Lower lobe of right lung (tissue), 2 donors: Measurements from ENCODE around the gene PCDH9. TPM values are rescaled to one million over a fixed set of nuclear protein-coding genes. Genes with fewer than 3 reads are reported as not detected.

ENCODE experiments used
- ATAC-seq, 2 donors: fragments of 200-7000 bp; cut with Tn5 transposase; one replicate each; pipeline ENCODE4 v1.9.1; 2020 to 2022; ENCODE audit warnings: mild to moderate bottlenecking in 2 of 2, moderate library complexity in 2 of 2
- DNase-seq: peaks from one replicate; pipeline ENCODE4 v3.0.0-alpha.2; 2020
- H3K27ac ChIP-seq: fragments of 200-600 bp; one replicate; pipeline ENCODE4 v1.8.0; 2022
- H3K27me3 ChIP-seq: fragments of 200-600 bp; one replicate; pipeline ENCODE4 v1.8.0; 2022; ENCODE audit warnings: low read depth
- H3K36me3 ChIP-seq: fragments of 200-600 bp; one replicate; pipeline ENCODE4 v1.8.0; 2022; ENCODE audit warnings: mild to moderate bottlenecking
- H3K4me1 ChIP-seq: fragments of 200-600 bp; one replicate; pipeline ENCODE4 v1.8.0; 2022
- H3K4me3 ChIP-seq: fragments of 200-600 bp; one replicate; pipeline ENCODE4 v1.8.0; 2022; ENCODE audit warnings: mild to moderate bottlenecking
- H3K9me3 ChIP-seq: fragments of 200-600 bp; one replicate; pipeline ENCODE4 v1.8.0; 2022
- CTCF ChIP-seq: fragments of 200-600 bp; IDR thresholded peaks from one replicate; pipeline ENCODE4 v1.8.0; 2022; ENCODE audit warnings: antibody characterized with exemption, mild to moderate bottlenecking
- intact Hi-C: fragments of 100-400 bp; cut with DNase I; formaldehyde crosslinking; loops from one replicate; pipeline ENCODE4 v1.11.0; 2022
- total RNA-seq: library from RNA; stranded (reverse); fragmentation: NEBNext Ultra II Directional; extraction: Animal tissue kit (Norgen Biotek cat#: 25700); gene quantifications from one replicate; pipeline ENCODE4 v1.2.1, GENCODE V29; 2021
- donor health status: DM: no; HTN: yes; CAD: no; lungs with severe emphysema.

PCDH9 gene
- total RNA-seq, 1 donor from 2014 or later: 8.9 TPM

DNA sequence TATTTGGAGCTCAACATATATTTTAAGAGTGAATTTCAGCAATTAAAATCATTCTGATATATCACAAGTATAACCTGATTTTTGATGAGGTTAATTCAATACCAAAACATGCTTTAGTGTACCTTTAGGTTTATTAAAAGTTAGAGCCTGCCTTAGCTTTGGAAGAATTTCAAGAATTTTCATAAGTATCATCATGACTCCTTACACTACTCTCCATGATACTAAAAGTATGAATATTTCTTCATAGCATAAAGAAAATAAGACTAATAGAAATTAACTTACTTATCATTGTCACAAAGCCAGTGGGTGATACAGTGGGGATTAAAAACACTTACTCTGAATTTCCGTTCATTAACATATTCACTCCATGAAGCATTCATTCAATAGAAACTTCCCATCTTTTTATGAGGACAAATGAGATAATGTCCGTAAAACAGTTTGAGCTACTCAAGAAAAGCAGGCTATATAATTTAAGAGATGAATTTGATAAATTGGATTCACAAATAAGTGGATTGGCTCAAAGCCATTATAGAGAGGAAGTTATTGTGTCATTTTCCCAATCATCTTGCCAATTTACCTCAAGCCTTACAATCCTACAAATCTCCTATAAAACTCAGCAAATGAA is 214.0 kb downstream of the PCDH9 start:
- H3K27ac ChIP-seq: no peak overlapping the region
- H3K4me3 ChIP-seq: no peak overlapping the region
- intact Hi-C loops: no loop called here
- H3K27me3 ChIP-seq: no peaks in the 10 kb centered on the region
- no peaks in the 10 kb centered on the region for H3K36me3 ChIP-seq
- TF ChIP-seq CTCF: no peak
- ATAC-seq: peak in 1 of 2 donors; percentile 59
- H3K4me1 ChIP-seq: no peaks in the 10 kb centered on the region
- no peaks in the 10 kb centered on the region for H3K9me3 ChIP-seq
- DNase-seq: no peak

DNA sequence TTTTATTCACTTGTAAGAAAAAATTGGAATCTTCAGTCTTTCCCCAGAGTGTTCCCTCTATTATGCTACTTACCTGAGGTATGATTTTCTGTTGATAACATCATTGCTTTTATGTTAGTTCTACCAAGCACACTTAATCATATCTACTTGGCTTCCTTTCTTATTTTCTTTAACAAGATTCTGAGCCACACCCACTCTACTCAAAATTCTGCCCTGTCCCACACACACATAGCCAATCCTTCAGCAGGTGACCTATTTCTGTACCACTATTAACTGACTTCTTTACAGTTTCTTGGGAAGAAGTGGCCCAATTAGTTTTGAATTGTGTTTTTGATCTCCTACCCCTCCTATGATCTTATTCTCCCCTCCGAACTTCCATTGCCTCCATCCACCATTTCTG is 215.7 kb downstream of the PCDH9 start:
- no peaks in the 10 kb centered on the region for H3K4me1 ChIP-seq
- H3K9me3 ChIP-seq: no peaks in the 10 kb centered on the region
- no peak overlapping the region for H3K4me3 ChIP-seq
- no peak for TF ChIP-seq CTCF
- no peak overlapping the region for H3K27ac ChIP-seq
- intact Hi-C loops: no loop called here
- H3K36me3 ChIP-seq: no peaks in the 10 kb centered on the region
- DNase-seq (no peak), ATAC-seq (peak in 1 of 2 donors; percentile 72)
- H3K27me3 ChIP-seq: no peaks in the 10 kb centered on the region

- H3K4me3 ChIP-seq: no peak overlapping the region
- intact Hi-C loops: no loop called here
- H3K27me3 ChIP-seq: no peaks in the 10 kb centered on the region
- H3K36me3 ChIP-seq: no peaks in the 10 kb centered on the region
- H3K4me1 ChIP-seq: no peaks in the 10 kb centered on the region
- H3K27ac ChIP-seq: no peak overlapping the region
- TF ChIP-seq CTCF: no peak
- H3K9me3 ChIP-seq: no peaks in the 10 kb centered on the region
- DNase-seq: no peak
- ATAC-seq: no peak
These were observed 216.4 kb downstream of the PCDH9 start for GRCh38 chr13:67013709-67014108.

GRCh38 chr13:67008075-67008668 is 222.0 kb downstream of the PCDH9 start:
- Histone ChIP-seq H3K27me3 (no peaks in the 10 kb centered on the region), H3K9me3 (no peaks in the 10 kb centered on the region), H3K4me1 (no peaks in the 10 kb centered on the region), H3K4me3 (no peak overlapping the region), H3K27ac (no peak overlapping the region), H3K36me3 (no peaks in the 10 kb centered on the region)
- DNase-seq: no peak
- ATAC-seq: no peak
- TF ChIP-seq CTCF: no peak
- intact Hi-C loops: no loop called here

- TF ChIP-seq CTCF: no peak
- no peaks in the 10 kb centered on the region for H3K36me3 ChIP-seq
- ATAC-seq (no peak), DNase-seq (no peak)
- H3K9me3 ChIP-seq: no peaks in the 10 kb centered on the region
- H3K4me3 ChIP-seq: no peak overlapping the region
- H3K4me1 ChIP-seq: no peaks in the 10 kb centered on the region
- no peak overlapping the region for H3K27ac ChIP-seq
- no peaks in the 10 kb centered on the region for H3K27me3 ChIP-seq
- intact Hi-C loops: no loop called here
These were observed 225.6 kb downstream of the PCDH9 start for GRCh38 chr13:67004511-67004910.
